ENCODE measurements around the gene CYP1A2. TPM values are rescaled to one million over a fixed set of nuclear protein-coding genes. Genes with fewer than 3 reads are reported as not detected.

The CYP1A2 gene
- total and polyA plus RNA-seq, 2 of the 13 experiments (the other 11 are each of a cell fraction or from before 2014, with no cell fraction given), result 0.07 TPM; not detected in 1

DNA sequence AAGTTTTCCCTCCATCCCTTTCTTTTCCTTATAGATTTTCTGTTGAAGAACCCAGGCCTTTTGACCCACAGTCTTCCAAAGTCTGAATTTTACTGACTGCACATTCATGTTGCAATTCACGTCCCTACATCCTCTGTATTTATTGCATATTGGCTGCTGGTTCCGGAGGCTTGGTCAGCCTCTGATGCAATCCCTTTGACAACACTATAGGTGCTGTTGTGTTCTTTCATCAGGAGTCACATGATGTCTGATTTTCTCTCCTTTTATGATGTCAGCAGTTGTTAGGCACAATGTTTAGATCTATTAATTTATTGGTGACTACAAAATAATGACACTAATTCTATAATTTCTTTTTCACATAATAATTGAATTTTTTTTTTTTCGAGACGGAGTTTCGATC is 32.0 kb upstream of the CYP1A2 start (continued):
- no peak for TF ChIP-seq ZNF282 (IDR thresholded peaks at IDR 0.05; ENCODE audit: partially characterized antibody)
- TF ChIP-seq, protein P1, sequence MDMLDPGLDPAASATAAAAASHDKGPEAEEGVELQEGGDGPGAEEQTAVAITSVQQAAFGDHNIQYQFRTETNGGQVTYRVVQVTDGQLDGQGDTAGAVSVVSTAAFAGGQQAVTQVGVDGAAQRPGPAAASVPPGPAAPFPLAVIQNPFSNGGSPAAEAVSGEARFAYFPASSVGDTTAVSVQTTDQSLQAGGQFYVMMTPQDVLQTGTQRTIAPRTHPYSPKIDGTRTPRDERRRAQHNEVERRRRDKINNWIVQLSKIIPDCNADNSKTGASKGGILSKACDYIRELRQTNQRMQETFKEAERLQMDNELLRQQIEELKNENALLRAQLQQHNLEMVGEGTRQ (IDR thresholded peaks at IDR 0.05; ENCODE audit: low read depth, low read length), result peak; percentile 37; the same call in 1 of the 2 replicates
- TF ChIP-seq, protein P1 (CRISPR knock-in tag; IDR thresholded peaks at IDR 0.05; ENCODE audit: borderline replicate concordance), result peak; percentile 67; the same call in 1 of the 2 replicates
- TF ChIP-seq, protein P2, sequence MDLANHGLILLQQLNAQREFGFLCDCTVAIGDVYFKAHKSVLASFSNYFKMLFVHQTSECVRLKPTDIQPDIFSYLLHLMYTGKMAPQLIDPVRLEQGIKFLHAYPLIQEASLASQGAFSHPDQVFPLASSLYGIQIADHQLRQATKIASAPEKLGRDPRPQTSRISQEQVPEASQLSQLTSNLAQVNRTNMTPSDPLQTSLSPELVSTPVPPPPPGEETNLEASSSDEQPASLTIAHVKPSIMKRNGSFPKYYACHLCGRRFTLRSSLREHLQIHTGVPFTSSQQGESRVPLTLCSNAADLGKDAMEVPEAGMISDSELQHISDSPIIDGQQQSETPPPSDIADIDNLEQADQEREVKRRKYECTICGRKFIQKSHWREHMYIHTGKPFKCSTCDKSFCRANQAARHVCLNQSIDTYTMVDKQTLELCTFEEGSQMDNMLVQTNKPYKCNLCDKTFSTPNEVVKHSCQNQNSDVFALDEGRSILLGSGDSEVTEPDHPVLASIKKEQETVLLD (CRISPR knock-in tag; IDR thresholded peaks at IDR 0.05; ENCODE audit: low read depth), result no peak
- TF ChIP-seq SOX6 (IDR thresholded peaks at IDR 0.05), result no peak
- TF ChIP-seq SOX6 (CRISPR knock-in tag; IDR thresholded peaks at IDR 0.05), result peak; percentile 43; the same call in 1 of the 2 replicates
- TF ChIP-seq ZNF343 (CRISPR knock-in tag; IDR thresholded peaks at IDR 0.05), result no peak
- TF ChIP-seq, protein P3, sequence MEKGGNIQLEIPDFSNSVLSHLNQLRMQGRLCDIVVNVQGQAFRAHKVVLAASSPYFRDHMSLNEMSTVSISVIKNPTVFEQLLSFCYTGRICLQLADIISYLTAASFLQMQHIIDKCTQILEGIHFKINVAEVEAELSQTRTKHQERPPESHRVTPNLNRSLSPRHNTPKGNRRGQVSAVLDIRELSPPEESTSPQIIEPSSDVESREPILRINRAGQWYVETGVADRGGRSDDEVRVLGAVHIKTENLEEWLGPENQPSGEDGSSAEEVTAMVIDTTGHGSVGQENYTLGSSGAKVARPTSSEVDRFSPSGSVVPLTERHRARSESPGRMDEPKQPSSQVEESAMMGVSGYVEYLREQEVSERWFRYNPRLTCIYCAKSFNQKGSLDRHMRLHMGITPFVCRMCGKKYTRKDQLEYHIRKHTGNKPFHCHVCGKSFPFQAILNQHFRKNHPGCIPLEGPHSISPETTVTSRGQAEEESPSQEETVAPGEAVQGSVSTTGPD (CRISPR knock-in tag; IDR thresholded peaks at IDR 0.05), result no peak
- TF ChIP-seq HDAC1 (CRISPR knock-in tag; IDR thresholded peaks at IDR 0.05), result no peak
- TF ChIP-seq ZNF816 (CRISPR knock-in tag; IDR thresholded peaks at IDR 0.05; ENCODE audit: borderline replicate concordance), result no peak
- TF ChIP-seq, protein P4, sequence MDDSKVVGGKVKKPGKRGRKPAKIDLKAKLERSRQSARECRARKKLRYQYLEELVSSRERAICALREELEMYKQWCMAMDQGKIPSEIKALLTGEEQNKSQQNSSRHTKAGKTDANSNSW (CRISPR knock-in tag; IDR thresholded peaks at IDR 0.05; ENCODE audit: borderline replicate concordance), result no peak
- TF ChIP-seq, protein P5, sequence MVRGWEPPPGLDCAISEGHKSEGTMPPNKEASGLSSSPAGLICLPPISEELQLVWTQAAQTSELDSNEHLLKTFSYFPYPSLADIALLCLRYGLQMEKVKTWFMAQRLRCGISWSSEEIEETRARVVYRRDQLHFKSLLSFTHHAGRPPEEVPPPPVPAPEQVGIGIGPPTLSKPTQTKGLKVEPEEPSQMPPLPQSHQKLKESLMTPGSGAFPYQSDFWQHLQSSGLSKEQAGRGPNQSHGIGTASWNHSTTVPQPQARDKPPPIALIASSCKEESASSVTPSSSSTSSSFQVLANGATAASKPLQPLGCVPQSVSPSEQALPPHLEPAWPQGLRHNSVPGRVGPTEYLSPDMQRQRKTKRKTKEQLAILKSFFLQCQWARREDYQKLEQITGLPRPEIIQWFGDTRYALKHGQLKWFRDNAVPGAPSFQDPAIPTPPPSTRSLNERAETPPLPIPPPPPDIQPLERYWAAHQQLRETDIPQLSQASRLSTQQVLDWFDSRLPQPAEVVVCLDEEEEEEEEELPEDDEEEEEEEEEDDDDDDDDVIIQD (CRISPR knock-in tag; IDR thresholded peaks at IDR 0.05; ENCODE audit: low read depth), result peak; percentile 74
- TF ChIP-seq ZNF367 (CRISPR knock-in tag; IDR thresholded peaks at IDR 0.05; ENCODE audit: borderline replicate concordance), result no peak
- TF ChIP-seq, protein P6, sequence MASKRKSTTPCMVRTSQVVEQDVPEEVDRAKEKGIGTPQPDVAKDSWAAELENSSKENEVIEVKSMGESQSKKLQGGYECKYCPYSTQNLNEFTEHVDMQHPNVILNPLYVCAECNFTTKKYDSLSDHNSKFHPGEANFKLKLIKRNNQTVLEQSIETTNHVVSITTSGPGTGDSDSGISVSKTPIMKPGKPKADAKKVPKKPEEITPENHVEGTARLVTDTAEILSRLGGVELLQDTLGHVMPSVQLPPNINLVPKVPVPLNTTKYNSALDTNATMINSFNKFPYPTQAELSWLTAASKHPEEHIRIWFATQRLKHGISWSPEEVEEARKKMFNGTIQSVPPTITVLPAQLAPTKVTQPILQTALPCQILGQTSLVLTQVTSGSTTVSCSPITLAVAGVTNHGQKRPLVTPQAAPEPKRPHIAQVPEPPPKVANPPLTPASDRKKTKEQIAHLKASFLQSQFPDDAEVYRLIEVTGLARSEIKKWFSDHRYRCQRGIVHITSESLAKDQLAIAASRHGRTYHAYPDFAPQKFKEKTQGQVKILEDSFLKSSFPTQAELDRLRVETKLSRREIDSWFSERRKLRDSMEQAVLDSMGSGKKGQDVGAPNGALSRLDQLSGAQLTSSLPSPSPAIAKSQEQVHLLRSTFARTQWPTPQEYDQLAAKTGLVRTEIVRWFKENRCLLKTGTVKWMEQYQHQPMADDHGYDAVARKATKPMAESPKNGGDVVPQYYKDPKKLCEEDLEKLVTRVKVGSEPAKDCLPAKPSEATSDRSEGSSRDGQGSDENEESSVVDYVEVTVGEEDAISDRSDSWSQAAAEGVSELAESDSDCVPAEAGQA (IDR thresholded peaks at IDR 0.05; ENCODE audit: low read depth), result no peak
- TF ChIP-seq, protein P6 (CRISPR knock-in tag; IDR thresholded peaks at IDR 0.05; ENCODE audit: borderline replicate concordance), result no peak
